Neural progenitor cell (in vitro differentiated cells): ENCODE results near the gene RALY. TPM values are rescaled to one million over a fixed set of nuclear protein-coding genes. Genes with fewer than 3 reads are reported as not detected.

Experiments
- DNase-seq: peaks from one replicate; pipeline ENCODE4 v3.0.0-alpha.2; 2016; ENCODE audit warnings: low spot score
- H2AFZ ChIP-seq: fragments of 200-600 bp; sonication (generic); replicated peaks from 2 replicates; pipeline ENCODE4 v1.6.1; 2016; ENCODE audit warnings: antibody characterized with exemption
- H3F3A ChIP-seq: fragments of 200-600 bp; sonication (generic); 2 replicates; pipeline ENCODE4 v1.6.1; 2016; ENCODE audit warnings: antibody characterized with exemption, low read depth
- H3K27ac ChIP-seq: fragments of 200-600 bp; sonication (generic); 2 replicates; pipeline ENCODE4 v1.5.1; 2016; ENCODE audit warnings: mild to moderate bottlenecking
- H3K27me3 ChIP-seq: fragments of 200-600 bp; sonication (generic); 2 replicates; pipeline ENCODE4 v1.6.1; 2016; ENCODE audit warnings: mild to moderate bottlenecking, moderate library complexity
- H3K36me3 ChIP-seq: fragments of 200-600 bp; sonication (generic); 2 replicates; pipeline ENCODE4 v1.5.1; 2016
- H3K4me1 ChIP-seq: fragments of 200-600 bp; sonication (generic); 2 replicates; pipeline ENCODE4 v1.6.1; 2016; ENCODE audit warnings: mixed run types
- H3K4me2 ChIP-seq: fragments of 200-600 bp; sonication (generic); 2 replicates; pipeline ENCODE4 v1.6.1; 2016
- H3K4me3 ChIP-seq: fragments of 200-600 bp; sonication (generic); 2 replicates; pipeline ENCODE4 v1.5.1; 2016
- H3K79me2 ChIP-seq: fragments of 200-600 bp; sonication (generic); 2 replicates; pipeline ENCODE4 v1.6.1; 2016; ENCODE audit warnings: low read depth
- H3K9ac ChIP-seq: fragments of 200-600 bp; sonication (generic); 2 replicates; pipeline ENCODE4 v1.6.1; 2016
- H3K9me3 ChIP-seq: fragments of 200-600 bp; sonication (generic); 2 replicates; pipeline ENCODE4 v1.5.1; 2016; ENCODE audit warnings: low read depth
- H4K20me1 ChIP-seq: fragments of 200-600 bp; sonication (generic); 2 replicates; pipeline ENCODE4 v1.6.1; 2016; ENCODE audit warnings: low read depth
- H3K27ac Mint-ChIP-seq: 3 replicates; pipeline ENCODE4 v1.8.0; 2021; ENCODE audit warnings: mixed read lengths
- H3K27me3 Mint-ChIP-seq: 2 replicates; pipeline ENCODE4 v1.8.0; 2022; ENCODE audit warnings: low read depth, mild to moderate bottlenecking, inconsistent platforms, moderate library complexity, mixed read lengths; ENCODE audit not compliant: insufficient read depth
- H3K36me3 Mint-ChIP-seq: 3 replicates; pipeline ENCODE4 v1.8.0; 2021; ENCODE audit warnings: mixed read lengths
- H3K4me1 Mint-ChIP-seq: 3 replicates; pipeline ENCODE4 v1.8.0; 2021; ENCODE audit warnings: mixed read lengths
- H3K4me3 Mint-ChIP-seq: 3 replicates; pipeline ENCODE4 v1.8.0; 2021; ENCODE audit warnings: mild to moderate bottlenecking, moderate library complexity, mixed read lengths
- H3K9me3 Mint-ChIP-seq: 3 replicates; pipeline ENCODE4 v1.8.0; 2020; ENCODE audit warnings: mixed read lengths
- EZH2 ChIP-seq: fragments of 200-600 bp; sonication (generic); IDR thresholded peaks from 2 replicates; pipeline ENCODE4 v1.6.1; 2017; ENCODE audit warnings: antibody characterized with exemption, mild to moderate bottlenecking, moderate library complexity
- EZH2phosphoT487 ChIP-seq: fragments of 200-600 bp; sonication (generic); IDR thresholded peaks from 2 replicates; pipeline ENCODE4 v1.6.1; 2017; ENCODE audit warnings: antibody characterized with exemption
- total RNA-seq: library from RNA; depleted of rRNA; stranded (reverse); fragments of >200 nt; gene quantifications from 2 replicates; pipeline ENCODE4 v1.2.3, GENCODE V29; 2015; ENCODE audit warnings: low replicate concordance
- TF ChIP-seq, protein P1 (sequence below): fragments of 200-600 bp; sonication (generic); IDR thresholded peaks from 2 replicates; pipeline ENCODE4 v1.5.1; 2017; ENCODE audit warnings: antibody characterized with exemption, mild to moderate bottlenecking

RALY gene
- total RNA-seq, 1 donor from 2014 or later: 102 TPM

DNA sequence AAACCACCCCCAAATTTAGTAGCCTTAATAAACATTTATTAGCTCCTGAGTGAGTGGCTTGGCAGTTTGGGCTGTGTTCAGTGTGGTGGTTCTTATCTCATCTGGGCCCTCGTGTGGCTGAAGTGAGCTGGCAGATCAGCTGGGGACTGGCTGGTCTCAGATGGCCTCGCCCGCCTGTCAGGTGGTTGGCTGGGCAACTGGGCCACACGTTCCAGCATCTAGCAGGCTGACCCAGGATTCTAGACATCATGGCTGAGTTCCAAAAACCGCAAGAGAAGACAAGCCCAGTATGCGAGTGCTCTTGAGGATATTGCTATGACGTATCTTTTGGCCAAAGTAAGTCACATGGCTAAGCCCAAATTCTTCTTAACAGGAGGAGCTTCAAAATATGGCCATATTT is 89.4 kb downstream of the RALY start:
- no peak overlapping the region for H2AFZ ChIP-seq
- peaks cover 24% of the 10 kb centered on the region for H4K20me1 ChIP-seq
- peaks cover 12% of the 10 kb centered on the region for H3F3A ChIP-seq
- no peak for DNase-seq
- H3K4me2 ChIP-seq: no peak overlapping the region
- TF ChIP-seq, protein P1, sequence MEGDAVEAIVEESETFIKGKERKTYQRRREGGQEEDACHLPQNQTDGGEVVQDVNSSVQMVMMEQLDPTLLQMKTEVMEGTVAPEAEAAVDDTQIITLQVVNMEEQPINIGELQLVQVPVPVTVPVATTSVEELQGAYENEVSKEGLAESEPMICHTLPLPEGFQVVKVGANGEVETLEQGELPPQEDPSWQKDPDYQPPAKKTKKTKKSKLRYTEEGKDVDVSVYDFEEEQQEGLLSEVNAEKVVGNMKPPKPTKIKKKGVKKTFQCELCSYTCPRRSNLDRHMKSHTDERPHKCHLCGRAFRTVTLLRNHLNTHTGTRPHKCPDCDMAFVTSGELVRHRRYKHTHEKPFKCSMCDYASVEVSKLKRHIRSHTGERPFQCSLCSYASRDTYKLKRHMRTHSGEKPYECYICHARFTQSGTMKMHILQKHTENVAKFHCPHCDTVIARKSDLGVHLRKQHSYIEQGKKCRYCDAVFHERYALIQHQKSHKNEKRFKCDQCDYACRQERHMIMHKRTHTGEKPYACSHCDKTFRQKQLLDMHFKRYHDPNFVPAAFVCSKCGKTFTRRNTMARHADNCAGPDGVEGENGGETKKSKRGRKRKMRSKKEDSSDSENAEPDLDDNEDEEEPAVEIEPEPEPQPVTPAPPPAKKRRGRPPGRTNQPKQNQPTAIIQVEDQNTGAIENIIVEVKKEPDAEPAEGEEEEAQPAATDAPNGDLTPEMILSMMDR: no peak
- TF ChIP-seq EZH2: no peak
- TF ChIP-seq EZH2phosphoT487: no peak
- Mint-ChIP-seq H3K4me3 (no peak overlapping the region), H3K4me1 (no peaks in the 10 kb centered on the region), H3K27me3 (peaks cover 6% of the 10 kb centered on the region), H3K9me3 (no peaks in the 10 kb centered on the region), H3K27ac (no peak overlapping the region), H3K36me3 (peaks cover 42% of the 10 kb centered on the region)
- no peaks in the 10 kb centered on the region for H3K9me3 ChIP-seq
- no peaks in the 10 kb centered on the region for H3K36me3 ChIP-seq
- H3K27ac ChIP-seq: no peak overlapping the region
- H3K4me1 ChIP-seq: no peaks in the 10 kb centered on the region
- H3K79me2 ChIP-seq: no peaks in the 10 kb centered on the region
- H3K4me3 ChIP-seq: no peak overlapping the region
- H3K9ac ChIP-seq: no peak overlapping the region
- no peaks in the 10 kb centered on the region for H3K27me3 ChIP-seq

DNA sequence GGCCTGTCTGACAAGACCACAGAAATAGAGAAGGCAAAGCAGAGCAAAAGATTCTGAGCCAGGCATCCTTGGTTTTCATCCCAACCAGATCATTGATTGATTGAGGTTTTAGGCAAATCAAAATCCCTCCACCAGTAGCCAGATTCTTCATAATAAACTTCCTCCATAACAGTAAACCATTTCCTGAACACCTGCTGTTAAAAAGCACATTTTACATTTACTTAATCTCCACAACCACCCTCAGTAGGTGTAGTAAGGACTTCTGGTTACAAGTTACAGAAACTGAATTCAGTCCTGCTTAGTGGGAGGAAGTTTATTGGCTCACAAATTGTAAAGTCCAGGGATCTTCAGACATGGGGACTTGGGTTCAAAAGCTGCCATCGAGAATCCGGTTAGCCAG is 90.1 kb downstream of the RALY start:
- H3K4me3 Mint-ChIP-seq: no peak overlapping the region
- TF ChIP-seq EZH2 (no peak), EZH2phosphoT487 (no peak)
- TF ChIP-seq, protein P1: no peak
- H4K20me1 ChIP-seq: peaks cover 18% of the 10 kb centered on the region
- no peaks in the 10 kb centered on the region for H3K9me3 Mint-ChIP-seq
- no peak overlapping the region for H3K9ac ChIP-seq
- no peaks in the 10 kb centered on the region for H3K36me3 ChIP-seq
- H3K36me3 Mint-ChIP-seq: peaks cover 43% of the 10 kb centered on the region
- no peak overlapping the region for H3K27ac Mint-ChIP-seq
- H3K27me3 ChIP-seq: no peaks in the 10 kb centered on the region
- no peak overlapping the region for H3K4me2 ChIP-seq
- H2AFZ ChIP-seq: no peak overlapping the region
- no peaks in the 10 kb centered on the region for H3K4me1 Mint-ChIP-seq
- no peaks in the 10 kb centered on the region for H3K4me1 ChIP-seq
- peaks cover 6% of the 10 kb centered on the region for H3K27me3 Mint-ChIP-seq
- H3F3A ChIP-seq: peaks cover 14% of the 10 kb centered on the region
- no peak for DNase-seq
- no peak overlapping the region for H3K27ac ChIP-seq
- H3K9me3 ChIP-seq: no peaks in the 10 kb centered on the region
- no peaks in the 10 kb centered on the region for H3K79me2 ChIP-seq
- H3K4me3 ChIP-seq: no peak overlapping the region

DNA sequence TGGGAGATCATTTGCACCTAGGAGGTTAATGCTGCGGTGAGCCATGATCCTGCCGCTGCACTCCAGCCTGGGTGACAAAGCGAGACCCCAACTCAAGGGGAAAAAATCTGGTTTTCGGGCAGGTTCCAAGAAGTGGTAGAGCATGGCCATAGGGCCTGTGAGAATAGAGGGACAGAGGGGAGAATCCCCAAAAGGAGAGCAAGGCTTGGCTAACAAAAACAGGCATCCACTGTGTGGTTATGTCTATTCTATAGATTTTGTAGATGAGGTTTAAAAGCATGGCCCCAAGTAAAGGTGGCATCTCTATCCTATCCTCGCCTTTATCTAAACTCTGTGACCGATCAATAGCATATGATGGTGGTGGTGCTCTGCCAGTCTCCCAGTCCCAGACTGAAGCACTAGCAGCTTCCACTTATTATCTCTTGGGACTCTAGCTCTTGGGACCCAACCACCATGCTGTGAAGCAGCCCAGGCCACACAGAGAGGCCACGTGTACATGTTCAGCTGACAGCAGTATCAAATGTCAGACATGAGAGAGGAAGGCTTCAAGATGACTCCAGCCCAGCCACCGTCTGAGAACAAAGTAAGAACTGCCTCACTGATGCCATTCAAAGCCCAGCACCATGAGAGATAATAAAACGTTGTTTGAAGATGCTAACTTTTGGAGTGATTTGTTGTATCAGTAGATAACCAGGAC is 90.7 kb downstream of the RALY start:
- Histone ChIP-seq H3K9ac (no peak overlapping the region), H3K4me2 (no peak overlapping the region), H3K4me3 (no peak overlapping the region), H3K79me2 (no peaks in the 10 kb centered on the region), H3K4me1 (no peaks in the 10 kb centered on the region), H3K27ac (no peak overlapping the region), H3K9me3 (no peaks in the 10 kb centered on the region), H4K20me1 (peaks cover 15% of the 10 kb centered on the region), H2AFZ (no peak overlapping the region), H3K36me3 (no peaks in the 10 kb centered on the region), H3K27me3 (no peaks in the 10 kb centered on the region), H3F3A (peaks cover 14% of the 10 kb centered on the region)
- no peak overlapping the region for H3K27ac Mint-ChIP-seq
- peaks cover 44% of the 10 kb centered on the region for H3K36me3 Mint-ChIP-seq
- no peaks in the 10 kb centered on the region for H3K9me3 Mint-ChIP-seq
- no peak overlapping the region for H3K4me3 Mint-ChIP-seq
- TF ChIP-seq EZH2phosphoT487 (no peak), EZH2 (no peak)
- TF ChIP-seq, protein P1: no peak
- H3K27me3 Mint-ChIP-seq: peaks cover 6% of the 10 kb centered on the region
- no peak for DNase-seq
- H3K4me1 Mint-ChIP-seq: no peaks in the 10 kb centered on the region
